HG03442 (cell line): ENCODE data around the gene ACSS1.

Experiments used
- ATAC-seq: cut with Tn5 transposase; IDR thresholded peaks from one replicate; pipeline ENCODE4 v1.9.1; 2021; ENCODE audit warnings: mild to moderate bottlenecking, moderate library complexity; ENCODE audit not compliant: unreplicated experiment

Gene ACSS1

DNA sequence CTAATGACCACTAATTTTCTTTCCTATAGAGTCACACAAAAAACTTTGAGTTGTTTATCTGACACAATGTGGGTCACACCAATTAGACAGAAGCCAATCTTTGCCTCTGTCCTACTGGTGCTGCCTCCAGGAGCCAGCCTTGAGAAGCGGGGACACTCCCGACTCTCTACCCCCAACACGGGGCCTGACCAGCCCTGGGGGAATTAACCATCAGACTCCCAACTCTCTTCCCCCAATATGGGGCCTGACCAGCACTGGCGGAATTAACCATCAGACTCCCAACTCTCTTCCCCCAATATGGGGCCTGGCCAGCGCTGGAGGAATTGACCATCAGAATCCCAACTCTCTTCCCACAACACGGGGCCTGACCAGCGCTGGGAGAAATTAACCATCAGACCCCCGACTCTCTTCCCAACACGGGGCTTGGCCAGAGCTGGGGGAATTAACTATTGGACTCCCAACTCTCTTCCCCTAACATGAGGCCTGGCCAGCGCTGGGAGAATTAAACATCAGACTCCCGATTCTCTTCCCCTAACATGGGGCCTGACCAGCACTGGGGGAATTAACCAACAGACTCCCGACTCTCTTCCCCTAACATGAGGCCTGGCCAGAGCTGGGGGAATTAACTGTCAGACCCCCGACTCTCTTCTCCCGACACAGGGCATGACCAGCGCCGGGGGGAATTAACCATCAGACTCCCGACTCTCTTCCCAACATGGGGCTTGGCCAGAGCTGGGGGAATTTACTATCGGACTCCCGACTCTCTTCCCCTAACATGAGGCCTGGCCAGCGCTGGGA, 96.4 kb downstream of the ACSS1 start:
- no peak for ATAC-seq

DNA sequence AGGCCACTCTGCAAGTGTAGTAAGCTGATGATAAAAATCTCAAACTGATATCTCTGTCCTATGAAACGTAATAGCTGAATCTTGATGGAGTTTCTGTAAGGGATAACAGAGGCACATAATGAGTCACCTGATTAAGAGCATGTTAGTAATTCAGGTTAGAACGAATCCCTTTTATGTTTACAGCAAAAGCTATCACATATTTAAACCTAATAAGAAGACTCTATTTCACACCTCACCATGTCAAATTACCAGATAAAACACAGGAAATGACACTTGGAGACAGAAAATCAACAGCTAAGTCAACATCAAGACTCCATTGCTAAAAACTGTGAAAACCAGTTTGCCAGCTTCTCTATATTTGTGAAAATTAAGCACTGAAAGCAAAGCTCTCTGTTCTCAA, 97.1 kb downstream of the ACSS1 start:
- no peak for ATAC-seq

DNA sequence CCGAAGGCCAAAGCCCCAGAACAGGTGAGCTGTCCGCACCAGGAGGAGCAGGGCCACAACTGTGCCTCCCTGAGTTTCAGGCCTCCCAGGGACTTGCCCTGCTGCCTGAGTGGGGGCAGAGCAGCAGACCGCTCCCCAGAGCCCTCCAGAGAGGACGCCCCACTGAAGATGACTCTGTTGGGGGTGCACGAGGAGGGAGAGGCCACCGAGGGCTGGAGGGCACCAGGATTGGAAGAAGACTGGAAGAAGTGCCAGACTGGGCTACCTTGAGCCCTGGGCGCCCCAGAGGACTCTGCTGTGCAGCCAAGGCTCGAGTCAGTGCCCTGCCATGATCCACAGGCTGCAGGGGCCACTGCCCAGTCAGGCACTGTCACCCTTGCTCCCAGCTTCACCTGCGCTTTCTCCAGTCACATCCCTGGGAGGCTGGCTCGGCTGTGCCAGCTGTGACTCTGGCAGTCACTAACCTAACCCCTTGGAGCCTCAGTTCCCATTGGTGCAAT, 97.6 kb downstream of the ACSS1 start:
- no peak for ATAC-seq

DNA sequence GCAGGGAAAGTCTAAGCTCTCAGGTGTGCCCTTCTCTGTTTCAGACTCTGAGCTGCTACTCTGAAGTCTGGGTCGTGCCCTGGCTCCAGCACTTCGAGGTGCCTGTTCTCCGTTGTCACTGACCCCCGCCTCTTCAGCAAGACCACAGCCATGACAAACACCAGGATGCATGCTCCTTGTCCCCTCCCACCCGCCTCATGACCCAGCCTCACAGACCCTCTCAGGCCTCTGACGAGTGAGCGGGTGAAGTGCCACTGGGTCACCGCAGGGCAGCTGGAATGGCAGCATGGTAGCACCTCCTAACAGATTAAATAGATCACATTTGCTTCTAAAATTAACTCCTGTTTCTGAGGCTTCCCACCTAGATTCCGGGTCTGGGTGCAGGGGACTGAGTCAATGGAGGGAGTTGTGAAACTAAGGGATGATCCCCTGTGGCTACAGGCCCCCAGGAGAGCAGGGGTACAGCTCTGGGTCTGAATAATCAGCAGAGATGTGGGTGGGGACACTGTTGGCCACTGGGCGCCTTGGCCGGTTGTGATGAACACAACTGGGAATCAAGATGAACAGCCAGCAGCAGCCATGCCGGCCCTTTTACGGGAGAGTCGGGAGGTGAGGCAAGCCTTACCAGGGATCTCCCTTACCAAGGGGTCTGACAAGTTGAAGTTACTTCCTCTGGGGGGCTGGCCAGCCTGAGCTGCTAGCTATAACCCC, 98.2 kb downstream of the ACSS1 start:
- ATAC-seq: no peak

DNA sequence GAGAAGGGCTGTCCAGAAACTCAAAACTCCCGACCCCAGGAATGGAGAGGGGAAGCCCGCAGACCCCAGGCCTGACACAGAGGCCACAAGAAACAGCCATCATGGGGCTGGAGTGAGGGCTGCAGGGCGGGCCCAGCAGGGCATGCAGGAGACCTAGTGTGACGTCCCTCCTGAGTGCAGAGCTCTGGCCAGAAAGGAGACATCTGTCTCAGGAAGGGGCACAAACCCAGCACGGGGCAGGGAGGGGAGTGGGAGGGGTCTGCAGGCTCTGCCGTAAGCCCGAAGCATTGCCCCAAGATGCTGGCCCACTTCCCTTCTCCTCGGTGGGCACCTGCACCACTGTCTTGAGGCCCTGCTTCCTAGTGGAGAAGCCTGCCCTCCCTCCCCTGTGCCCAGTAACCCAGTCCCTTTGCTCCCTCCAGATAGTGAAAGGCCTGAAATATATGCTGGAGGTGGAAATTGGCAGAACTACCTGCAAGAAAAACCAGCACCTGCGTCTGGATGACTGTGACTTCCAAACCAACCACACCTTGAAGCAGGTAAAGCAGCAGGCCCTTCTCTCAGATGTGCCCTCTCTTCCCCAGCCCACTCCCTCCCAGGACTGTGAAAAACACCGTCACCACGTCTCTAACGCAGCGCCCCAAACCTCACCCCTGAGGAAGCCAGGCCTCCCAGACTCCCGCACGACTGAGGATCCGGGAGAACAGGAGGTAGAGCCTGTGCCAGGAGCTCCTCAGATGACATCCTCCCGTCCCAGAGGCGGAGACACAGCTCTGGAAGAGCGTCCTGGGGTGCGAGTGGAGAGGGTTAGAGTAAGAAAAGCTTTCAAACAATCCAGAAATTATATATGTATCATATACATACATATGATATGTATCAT, 99.2 kb downstream of the ACSS1 start:
- no peak for ATAC-seq

DNA sequence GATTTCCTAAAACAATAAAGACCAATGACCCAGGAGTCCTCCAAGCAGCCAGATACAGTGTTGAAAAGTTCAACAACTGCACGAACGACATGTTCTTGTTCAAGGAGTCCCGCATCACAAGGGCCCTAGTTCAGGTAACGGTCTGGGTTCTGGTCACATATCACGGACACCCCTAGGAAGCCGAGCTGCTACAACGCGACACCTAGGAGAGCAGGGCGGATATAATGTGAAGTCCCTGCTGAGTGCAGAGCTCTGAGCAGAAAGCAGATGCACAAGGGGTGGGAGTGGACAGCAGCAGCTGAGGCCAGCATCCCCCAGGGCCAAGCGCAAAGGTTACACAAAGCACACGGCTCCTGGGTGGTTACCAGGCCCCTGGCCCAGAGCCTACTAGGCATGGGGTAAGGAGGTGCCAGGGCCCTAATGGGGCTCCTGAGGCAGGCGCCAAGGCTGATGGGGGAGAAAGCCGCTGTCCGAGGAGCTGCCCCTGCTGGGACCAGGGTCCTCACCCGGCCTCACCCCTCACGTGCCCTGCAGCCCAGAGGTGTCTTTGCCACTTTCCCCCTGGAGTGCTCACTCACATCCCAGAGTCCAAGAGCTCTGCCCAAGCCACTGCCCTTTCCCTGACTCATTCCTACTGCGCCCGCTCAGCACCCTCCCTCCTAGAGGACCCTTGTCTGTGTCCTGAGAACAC, 100.5 kb downstream of the ACSS1 start:
- no peak for ATAC-seq
